Measurements from ENCODE around the gene MMP13.

DNA sequence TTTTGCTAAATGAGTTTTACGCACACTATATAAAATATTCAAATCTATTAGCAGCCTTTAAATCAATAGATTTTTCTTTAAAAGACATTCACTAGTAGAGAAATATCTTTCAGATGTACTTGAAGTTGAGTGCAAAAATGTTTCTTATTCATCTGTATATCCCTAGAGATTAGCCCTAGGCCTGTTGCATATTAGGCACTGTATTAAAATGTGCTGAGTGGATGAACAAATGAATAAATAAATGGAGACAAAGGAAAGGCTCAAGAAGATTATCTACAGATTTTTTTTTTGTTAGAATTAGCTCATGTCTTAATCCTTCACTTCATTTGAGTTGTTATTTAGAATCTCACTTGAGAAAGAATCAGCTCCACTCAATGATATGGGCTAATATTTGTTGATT is 12.0 kb upstream of the MMP13 start:
- TF ChIP-seq ZNF404 (tag by site-specific recombination; IDR thresholded peaks at IDR 0.05) (no peak), ZNF121 (tag by site-specific recombination; IDR thresholded peaks at IDR 0.05) (no peak), ZNF132 (tag by site-specific recombination; IDR thresholded peaks at IDR 0.05; ENCODE audit: borderline replicate concordance) (no peak)
- TF ChIP-seq, protein P1, sequence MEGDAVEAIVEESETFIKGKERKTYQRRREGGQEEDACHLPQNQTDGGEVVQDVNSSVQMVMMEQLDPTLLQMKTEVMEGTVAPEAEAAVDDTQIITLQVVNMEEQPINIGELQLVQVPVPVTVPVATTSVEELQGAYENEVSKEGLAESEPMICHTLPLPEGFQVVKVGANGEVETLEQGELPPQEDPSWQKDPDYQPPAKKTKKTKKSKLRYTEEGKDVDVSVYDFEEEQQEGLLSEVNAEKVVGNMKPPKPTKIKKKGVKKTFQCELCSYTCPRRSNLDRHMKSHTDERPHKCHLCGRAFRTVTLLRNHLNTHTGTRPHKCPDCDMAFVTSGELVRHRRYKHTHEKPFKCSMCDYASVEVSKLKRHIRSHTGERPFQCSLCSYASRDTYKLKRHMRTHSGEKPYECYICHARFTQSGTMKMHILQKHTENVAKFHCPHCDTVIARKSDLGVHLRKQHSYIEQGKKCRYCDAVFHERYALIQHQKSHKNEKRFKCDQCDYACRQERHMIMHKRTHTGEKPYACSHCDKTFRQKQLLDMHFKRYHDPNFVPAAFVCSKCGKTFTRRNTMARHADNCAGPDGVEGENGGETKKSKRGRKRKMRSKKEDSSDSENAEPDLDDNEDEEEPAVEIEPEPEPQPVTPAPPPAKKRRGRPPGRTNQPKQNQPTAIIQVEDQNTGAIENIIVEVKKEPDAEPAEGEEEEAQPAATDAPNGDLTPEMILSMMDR (tag by site-specific recombination; IDR thresholded peaks at IDR 0.05) = no peak
